Astrocyte of the spinal cord (primary cell): ENCODE results near the gene TMX1.

Experiments
- DNase-seq: peaks from one replicate; pipeline ENCODE4 v3.0.0; 2011; ENCODE audit warnings: low read depth, low spot score
- H3K4me3 ChIP-seq: 2 replicates; pipeline ENCODE4 v1.5.1; 2011; ENCODE audit warnings: low read depth, mild to moderate bottlenecking, low read length, moderate library complexity
- in situ Hi-C: cut with HindIII; loops from 2 replicates; pipeline ENCODE4 v1.10.0; 2017; ENCODE audit warnings: low sequenced_read_pairs
- TF ChIP-seq, protein P1 (sequence below): IDR thresholded peaks from 2 replicates; pipeline ENCODE4 v1.5.1; 2012; ENCODE audit warnings: low read depth, mild to moderate bottlenecking, low read length, inconsistent platforms

The TMX1 gene

DNA sequence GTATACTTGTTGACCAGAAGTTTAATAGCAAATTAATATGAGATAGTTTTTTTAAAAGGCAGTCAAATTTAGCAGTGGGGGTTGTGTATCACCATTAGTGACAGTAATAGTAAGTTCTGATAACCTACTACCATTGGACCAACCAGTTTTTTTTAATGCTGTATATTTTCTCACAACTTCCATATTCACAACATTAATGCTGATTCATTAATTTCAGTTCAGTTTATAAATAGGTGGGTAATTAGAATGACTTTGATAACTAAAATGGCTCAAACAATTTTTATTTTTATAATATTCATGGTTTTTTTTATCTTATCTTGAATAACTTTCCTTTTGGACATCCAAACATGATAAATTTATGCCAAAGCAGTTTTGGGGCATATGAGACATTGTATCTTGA lies 13.8 kb downstream of the TMX1 start:
- TF ChIP-seq, protein P1, sequence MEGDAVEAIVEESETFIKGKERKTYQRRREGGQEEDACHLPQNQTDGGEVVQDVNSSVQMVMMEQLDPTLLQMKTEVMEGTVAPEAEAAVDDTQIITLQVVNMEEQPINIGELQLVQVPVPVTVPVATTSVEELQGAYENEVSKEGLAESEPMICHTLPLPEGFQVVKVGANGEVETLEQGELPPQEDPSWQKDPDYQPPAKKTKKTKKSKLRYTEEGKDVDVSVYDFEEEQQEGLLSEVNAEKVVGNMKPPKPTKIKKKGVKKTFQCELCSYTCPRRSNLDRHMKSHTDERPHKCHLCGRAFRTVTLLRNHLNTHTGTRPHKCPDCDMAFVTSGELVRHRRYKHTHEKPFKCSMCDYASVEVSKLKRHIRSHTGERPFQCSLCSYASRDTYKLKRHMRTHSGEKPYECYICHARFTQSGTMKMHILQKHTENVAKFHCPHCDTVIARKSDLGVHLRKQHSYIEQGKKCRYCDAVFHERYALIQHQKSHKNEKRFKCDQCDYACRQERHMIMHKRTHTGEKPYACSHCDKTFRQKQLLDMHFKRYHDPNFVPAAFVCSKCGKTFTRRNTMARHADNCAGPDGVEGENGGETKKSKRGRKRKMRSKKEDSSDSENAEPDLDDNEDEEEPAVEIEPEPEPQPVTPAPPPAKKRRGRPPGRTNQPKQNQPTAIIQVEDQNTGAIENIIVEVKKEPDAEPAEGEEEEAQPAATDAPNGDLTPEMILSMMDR: no peak
- no peak overlapping the region for H3K4me3 ChIP-seq
- in situ Hi-C loops: no loop called here
- DNase-seq: no peak

GRCh38 chr14:51258280-51258679 lies 18.2 kb downstream of the TMX1 start:
- no peak overlapping the region for H3K4me3 ChIP-seq
- TF ChIP-seq, protein P1: no peak
- no peak for DNase-seq
- in situ Hi-C loops: no loop called here

DNA sequence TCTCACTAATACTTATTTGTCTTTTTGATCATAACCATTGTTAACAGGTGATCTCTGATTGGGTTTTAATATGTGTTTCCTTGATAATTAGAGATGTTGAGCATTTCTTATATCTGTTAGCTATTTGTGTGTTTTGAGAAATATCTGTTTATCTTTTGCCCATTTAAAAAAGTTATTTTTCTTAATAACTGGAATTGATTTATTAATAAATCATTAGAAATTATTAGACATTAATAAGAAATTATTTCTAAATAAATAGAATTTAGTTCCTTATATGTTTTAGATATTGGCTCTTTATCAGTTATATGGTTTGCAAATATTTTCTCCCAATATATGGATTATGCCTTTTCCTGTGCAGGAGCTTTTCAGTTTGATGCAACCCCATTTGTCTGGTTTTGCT lies 18.7 kb downstream of the TMX1 start:
- in situ Hi-C loops: no loop called here
- no peak for DNase-seq
- TF ChIP-seq, protein P1: no peak
- no peak overlapping the region for H3K4me3 ChIP-seq

GRCh38 chr14:51260225-51260624 lies 20.2 kb downstream of the TMX1 start:
- DNase-seq: no peak
- in situ Hi-C loops: no loop called here
- TF ChIP-seq, protein P1: no peak
- H3K4me3 ChIP-seq: no peak overlapping the region

DNA sequence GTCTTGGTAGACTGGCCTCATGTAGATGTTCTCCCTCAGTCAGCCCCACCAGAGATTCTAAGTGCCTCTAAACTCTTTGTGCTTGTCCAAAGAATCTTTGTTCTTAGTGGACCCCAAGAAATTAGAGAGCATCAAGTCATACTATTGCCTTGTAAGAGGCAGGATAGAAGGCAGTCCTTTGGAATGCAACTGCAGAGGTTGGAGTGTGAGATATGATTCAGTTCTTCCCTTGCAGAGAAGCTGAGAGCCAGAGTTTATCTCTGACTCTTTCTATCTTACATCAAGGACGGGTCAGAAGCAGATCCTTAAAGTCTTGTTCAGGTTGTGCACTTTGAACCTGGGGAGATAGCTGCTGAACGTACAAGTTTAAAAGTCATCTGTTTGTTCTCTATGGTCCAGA lies 21.1 kb downstream of the TMX1 start:
- no peak for DNase-seq
- TF ChIP-seq, protein P1: no peak
- H3K4me3 ChIP-seq: no peak overlapping the region
- in situ Hi-C loops: no loop called here

DNA sequence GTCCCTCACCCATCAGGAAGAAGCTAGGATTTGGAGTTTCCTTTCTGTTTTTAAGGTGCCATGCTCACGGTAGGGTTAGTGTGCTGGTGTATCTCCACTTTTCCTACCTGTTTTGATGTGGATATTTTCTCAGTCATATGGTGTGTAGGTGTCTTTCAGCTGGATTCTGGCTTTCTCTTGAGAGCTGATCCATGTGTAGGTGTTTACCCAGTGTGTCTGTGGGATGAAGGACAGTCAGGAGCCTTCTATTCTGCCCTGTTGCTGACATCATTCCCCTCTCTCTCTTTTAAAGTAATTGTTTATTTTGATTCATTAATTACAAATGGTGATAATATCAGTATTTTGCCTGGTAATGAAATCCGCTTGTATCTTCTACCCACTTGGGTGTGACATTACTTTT lies 22.8 kb downstream of the TMX1 start:
- DNase-seq: no peak
- TF ChIP-seq, protein P1: no peak
- H3K4me3 ChIP-seq: no peak overlapping the region
- in situ Hi-C loops: no loop called here

GRCh38 chr14:51269634-51270033 lies 29.6 kb downstream of the TMX1 start:
- no peak for DNase-seq
- H3K4me3 ChIP-seq: no peak overlapping the region
- TF ChIP-seq, protein P1: no peak
- in situ Hi-C loops: no loop called here
